Glutamatergic neuron (in vitro differentiated cells): ENCODE measurements around the gene LIN54. TPM values are rescaled to one million over a fixed set of nuclear protein-coding genes. Genes with fewer than 3 reads are reported as not detected.

Source experiments
- DNase-seq: peaks from one replicate; pipeline ENCODE4 v3.0.0; 2022
- H3K27ac Mint-ChIP-seq: one replicate; pipeline ENCODE4 v1.8.0; 2020; ENCODE audit warnings: mild to moderate bottlenecking, mixed read lengths, inconsistent platforms; ENCODE audit not compliant: unreplicated experiment
- H3K27me3 Mint-ChIP-seq: one replicate; pipeline ENCODE4 v1.8.0; 2020; ENCODE audit warnings: mild to moderate bottlenecking, moderate library complexity, mixed read lengths, inconsistent platforms; ENCODE audit not compliant: unreplicated experiment
- H3K36me3 Mint-ChIP-seq: one replicate; pipeline ENCODE4 v1.8.0; 2020; ENCODE audit warnings: mild to moderate bottlenecking, mixed read lengths, inconsistent platforms; ENCODE audit not compliant: unreplicated experiment
- H3K4me1 Mint-ChIP-seq: one replicate; pipeline ENCODE4 v1.8.0; 2020; ENCODE audit warnings: mild to moderate bottlenecking, low read depth, mixed read lengths, inconsistent platforms; ENCODE audit not compliant: unreplicated experiment
- H3K4me3 Mint-ChIP-seq: one replicate; pipeline ENCODE4 v1.8.0; 2020; ENCODE audit warnings: mild to moderate bottlenecking, mixed read lengths, inconsistent platforms; ENCODE audit not compliant: unreplicated experiment
- H3K9me3 Mint-ChIP-seq: one replicate; pipeline ENCODE4 v1.8.0; 2020; ENCODE audit warnings: mild to moderate bottlenecking, moderate library complexity, mixed read lengths, inconsistent platforms; ENCODE audit not compliant: unreplicated experiment
- CTCF ChIP-seq: fragments of 200-600 bp; sonication (generic); IDR thresholded peaks from one replicate; pipeline ENCODE4 v1.5.0; 2021; ENCODE audit not compliant: partially characterized antibody, unreplicated experiment
- total RNA-seq: library from RNA; stranded (reverse); fragmentation: NEBNext Ultra II Directional; extraction: Animal tissue kit (Norgen Biotek cat#: 25700); gene quantifications from one replicate; pipeline ENCODE4 v1.2.1, GENCODE V29; 2021; ENCODE audit not compliant: unreplicated experiment

LIN54 gene
- total RNA-seq, 1 donor from 2014 or later: 10.9 TPM

GRCh38 chr4:83040269-83040668 is 29.6 kb upstream of the LIN54 start:
- H3K36me3 Mint-ChIP-seq: no peaks in the 10 kb centered on the region
- TF ChIP-seq CTCF: peak; percentile 22
- no peak overlapping the region for H3K27ac Mint-ChIP-seq
- H3K27me3 Mint-ChIP-seq: no peaks in the 10 kb centered on the region
- H3K4me1 Mint-ChIP-seq: peaks cover 5% of the 10 kb centered on the region
- no peak for DNase-seq
- no peak overlapping the region for H3K4me3 Mint-ChIP-seq
- H3K9me3 Mint-ChIP-seq: no peaks in the 10 kb centered on the region

GRCh38 chr4:83036991-83037665 is 26.5 kb upstream of the LIN54 start:
- Mint-ChIP-seq H3K27me3 (peaks cover 2% of the 10 kb centered on the region), H3K9me3 (peaks cover 2% of the 10 kb centered on the region), H3K4me3 (peak overlapping the region; percentile 2), H3K27ac (no peak overlapping the region), H3K4me1 (peaks cover 5% of the 10 kb centered on the region), H3K36me3 (no peaks in the 10 kb centered on the region)
- no peak for DNase-seq
- no peak for TF ChIP-seq CTCF

- TF ChIP-seq CTCF: no peak
These were observed 24.2 kb upstream of the LIN54 start, which contains the start of gene COPS4 for GRCh38 chr4:83034630-83035494. Gene COPS4, plus strand, starts transcription at chr4:83035183. Its CDS starts 42 bp downstream, at chr4:83035225.

DNA sequence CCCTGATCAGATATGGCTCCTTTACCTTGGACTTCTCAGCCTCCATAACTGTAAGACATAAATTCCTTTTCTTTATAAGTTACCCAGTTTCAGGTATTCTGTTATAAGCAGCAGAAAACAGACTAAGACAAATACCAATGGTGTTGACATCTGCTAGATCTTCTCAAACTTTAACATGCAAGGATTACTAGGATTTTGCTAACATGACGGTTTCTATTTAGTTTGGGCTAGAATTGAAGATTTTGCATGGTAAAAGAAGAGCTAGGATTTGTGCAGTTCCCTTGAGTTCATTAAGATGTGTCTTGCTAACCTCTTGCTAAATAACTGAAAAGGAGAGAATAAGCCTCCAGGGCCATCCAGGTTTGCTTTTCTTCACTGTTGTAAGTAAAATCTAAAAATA is 19.1 kb upstream of the LIN54 start:
- Mint-ChIP-seq H3K27me3 (peaks cover 5% of the 10 kb centered on the region), H3K27ac (no peak overlapping the region), H3K4me1 (no peaks in the 10 kb centered on the region), H3K4me3 (no peak overlapping the region), H3K36me3 (peaks cover 5% of the 10 kb centered on the region), H3K9me3 (peaks cover 6% of the 10 kb centered on the region)
- DNase-seq: no peak
- no peak for TF ChIP-seq CTCF

More at GRCh38 chr4:83034630-83035494, 24.2 kb upstream of the LIN54 start, which contains the start of gene COPS4:
- Mint-ChIP-seq H3K27me3 (peaks cover 2% of the 10 kb centered on the region), H3K27ac (peak within 1 kb of the TSS; percentile 92), H3K9me3 (peaks cover 2% of the 10 kb centered on the region), H3K36me3 (no peaks in the 10 kb centered on the region), H3K4me3 (peak within 1 kb of the TSS; percentile 99), H3K4me1 (peaks cover 5% of the 10 kb centered on the region)
- peak; percentile 92 for DNase-seq
